Measurements from ENCODE around the gene ENPEP. TPM values are rescaled to one million over a fixed set of nuclear protein-coding genes. Genes with fewer than 3 reads are reported as not detected.
A peak's percentile ranks its signal among the peaks of the same experiment; 100 is the strongest.

Gene ENPEP
- polyA plus RNA-seq, 6 donors from 2014 or later, result 0.16 TPM; not detected in 5

GRCh38 chr4:110489901-110490508, 14.1 kb downstream of the ENPEP start:
- Mint-ChIP-seq H3K36me3 (no peaks in the 10 kb centered on the region), H3K27ac (no peak overlapping the region), H3K4me1 (peaks cover 0 to 5% (median 0%) of the 10 kb centered on the region in 3 donors), H3K4me3 (no peak overlapping the region), H3K9me3 (no peaks in the 10 kb centered on the region), H3K27me3 (peaks cover 14 to 28% (median 16%) of the 10 kb centered on the region in 3 donors)
- ATAC-seq (ENCODE audit: low read depth in 2 of 2) (no peak), DNase-seq (no peak)

DNA sequence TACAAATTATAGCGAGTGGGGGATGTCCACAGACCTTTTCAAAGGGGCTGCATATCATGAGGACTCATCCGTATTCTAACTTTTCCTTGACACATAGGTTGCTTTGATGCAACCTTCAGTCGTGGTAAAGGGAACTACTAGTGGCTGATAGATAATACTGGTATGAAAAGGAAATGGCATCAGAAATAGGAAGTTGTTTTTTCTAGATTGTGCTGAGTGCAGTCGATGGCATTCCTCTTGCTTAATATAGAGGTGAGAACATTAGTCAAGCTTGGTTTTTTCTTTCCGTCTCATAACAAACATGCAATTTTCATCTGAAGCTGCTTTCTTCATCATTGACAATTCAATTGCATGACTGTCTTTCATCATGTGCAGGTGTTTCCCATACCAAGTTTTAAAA, 16.6 kb downstream of the ENPEP start:
- H3K4me1 Mint-ChIP-seq, result no peaks in the 10 kb centered on the region
- H3K36me3 Mint-ChIP-seq, result no peaks in the 10 kb centered on the region
- ATAC-seq (ENCODE audit: low read depth in 2 of 2), result peak in 1 of 2 donors; percentile 56

GRCh38 chr4:110493520-110493919, 17.6 kb downstream of the ENPEP start:
- Mint-ChIP-seq H3K9me3 (no peaks in the 10 kb centered on the region), H3K4me3 (no peak overlapping the region), H3K27ac (no peak overlapping the region), H3K36me3 (no peaks in the 10 kb centered on the region), H3K4me1 (no peaks in the 10 kb centered on the region), H3K27me3 (peaks cover 0 to 11% (median 8%) of the 10 kb centered on the region in 3 donors)
- DNase-seq (no peak), ATAC-seq (ENCODE audit: low read depth in 2 of 2) (no peak)

More for the DNA sequence above, 16.6 kb downstream of the ENPEP start:
- DNase-seq, result no peak
- Mint-ChIP-seq H3K4me3 (no peak overlapping the region), H3K27me3 (peaks cover 0 to 8% (median 8%) of the 10 kb centered on the region in 3 donors), H3K27ac (no peak overlapping the region), H3K9me3 (no peaks in the 10 kb centered on the region)

DNA sequence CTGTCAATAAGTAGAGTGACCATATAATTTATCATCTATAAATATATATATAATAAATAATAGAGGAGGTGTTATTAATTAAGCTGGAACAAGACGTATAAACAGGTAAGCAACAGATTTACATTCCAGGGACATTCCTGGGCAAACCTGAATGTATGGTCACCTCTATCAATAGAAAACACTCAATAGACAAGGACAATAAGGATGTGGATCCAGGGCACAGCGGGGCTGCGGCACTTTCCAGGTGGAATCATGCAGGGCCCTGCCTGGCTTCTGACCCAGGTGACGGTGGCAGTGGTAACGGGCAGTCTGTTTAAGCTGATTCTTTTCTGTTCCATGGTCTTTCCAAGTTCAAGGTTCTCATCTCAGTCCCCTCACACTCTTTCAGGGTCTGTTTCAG, 22.5 kb downstream of the ENPEP start:
- no peak overlapping the region for H3K27ac Mint-ChIP-seq
- H3K4me3 Mint-ChIP-seq, result no peak overlapping the region
- peaks cover 0 to 4% (median 0%) of the 10 kb centered on the region in 7 donors for H3K9me3 Mint-ChIP-seq
- peaks cover 4 to 15% (median 7%) of the 10 kb centered on the region in 3 donors for H3K27me3 Mint-ChIP-seq
- no peak for DNase-seq
- H3K4me1 Mint-ChIP-seq, result no peaks in the 10 kb centered on the region
- no peaks in the 10 kb centered on the region for H3K36me3 Mint-ChIP-seq
- no peak for ATAC-seq (ENCODE audit: low read depth in 2 of 2)

GRCh38 chr4:110499126-110499525, 23.2 kb downstream of the ENPEP start:
- Mint-ChIP-seq H3K4me1 (no peaks in the 10 kb centered on the region), H3K4me3 (no peak overlapping the region), H3K36me3 (no peaks in the 10 kb centered on the region), H3K27ac (no peak overlapping the region), H3K27me3 (peaks cover under 1 to 15% (median 4%) of the 10 kb centered on the region in 3 donors), H3K9me3 (peaks cover 0 to 4% (median 0%) of the 10 kb centered on the region in 7 donors)
- no peak for DNase-seq
- ATAC-seq (ENCODE audit: low read depth in 2 of 2), result no peak

GRCh38 chr4:110501826-110502225, 25.9 kb downstream of the ENPEP start:
- Mint-ChIP-seq H3K4me3 (no peak overlapping the region), H3K27ac (no peak overlapping the region), H3K9me3 (peaks cover 0 to 4% (median 0%) of the 10 kb centered on the region in 7 donors), H3K4me1 (no peaks in the 10 kb centered on the region), H3K36me3 (no peaks in the 10 kb centered on the region), H3K27me3 (peaks cover 0 to 16% (median 4%) of the 10 kb centered on the region in 3 donors)
- no peak for ATAC-seq (ENCODE audit: low read depth in 2 of 2)
- DNase-seq, result no peak

DNA sequence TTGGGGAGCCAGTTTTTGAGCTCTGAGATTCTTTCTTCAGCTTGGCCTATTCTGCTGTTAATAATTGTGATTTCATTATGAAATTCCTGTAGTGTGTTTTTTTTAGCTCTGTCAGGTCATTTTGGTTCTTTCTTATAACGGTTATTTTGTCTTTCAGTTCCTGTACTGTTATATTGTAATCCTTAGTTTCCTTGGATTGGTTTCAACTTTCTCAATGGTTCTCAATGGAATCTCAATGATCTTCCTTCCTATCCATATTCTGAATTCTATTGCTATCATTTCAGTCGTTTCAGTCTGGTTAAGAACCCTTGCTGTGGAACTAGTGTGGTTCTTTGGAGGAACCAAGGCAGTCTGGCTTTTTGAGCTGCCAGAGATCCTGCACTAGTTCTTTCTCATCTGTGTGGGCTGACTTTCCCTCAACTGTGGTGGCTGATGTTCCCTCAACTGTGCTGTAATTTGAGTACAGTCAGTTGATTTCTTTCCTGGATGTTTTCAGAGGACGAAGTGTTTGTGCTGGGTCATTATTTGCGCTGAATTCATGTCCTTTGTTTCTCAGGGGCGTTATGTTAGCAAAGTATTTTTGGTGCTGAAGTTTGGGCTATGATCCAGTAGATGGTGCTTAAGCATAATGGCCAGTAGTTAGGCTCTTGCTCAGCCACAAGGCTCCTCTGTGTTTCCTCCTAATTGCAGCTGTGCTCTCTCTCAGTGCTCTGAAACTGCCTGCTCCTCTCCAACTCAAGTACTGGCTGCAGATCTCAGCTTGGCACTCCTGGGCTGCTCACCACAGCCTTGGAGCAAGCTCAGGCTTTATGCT, 27.5 kb downstream of the ENPEP start:
- Mint-ChIP-seq H3K4me3 (no peak overlapping the region), H3K36me3 (no peaks in the 10 kb centered on the region), H3K9me3 (peaks cover 0 to 4% (median 0%) of the 10 kb centered on the region in 7 donors), H3K27me3 (peaks cover 0 to 12% (median 4%) of the 10 kb centered on the region in 3 donors), H3K27ac (no peak overlapping the region), H3K4me1 (no peaks in the 10 kb centered on the region)
- ATAC-seq (ENCODE audit: low read depth in 2 of 2) (no peak), DNase-seq (no peak)

DNA sequence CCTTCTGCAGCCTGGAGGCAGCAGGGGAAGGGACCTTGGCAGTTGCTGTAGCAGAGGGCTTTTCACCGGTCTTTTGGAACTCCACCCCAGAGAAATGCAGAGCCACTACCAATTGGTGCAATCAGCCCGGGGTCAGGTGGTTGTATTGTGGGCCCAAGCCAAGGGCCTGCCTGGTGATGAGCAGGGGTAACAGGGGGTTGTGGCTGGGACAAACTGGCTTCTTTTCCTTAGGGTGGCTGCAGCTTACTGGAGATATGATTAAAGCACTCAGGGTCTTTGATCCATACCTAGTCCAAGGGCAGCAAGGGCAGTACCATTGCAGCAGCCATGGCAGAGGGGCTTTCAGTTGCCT, 28.1 kb downstream of the ENPEP start:
- Mint-ChIP-seq H3K4me3 (no peak overlapping the region), H3K27me3 (peaks cover 0 to 12% (median 4%) of the 10 kb centered on the region in 3 donors), H3K4me1 (no peaks in the 10 kb centered on the region), H3K9me3 (peaks cover 0 to 4% (median 0%) of the 10 kb centered on the region in 7 donors), H3K27ac (no peak overlapping the region), H3K36me3 (no peaks in the 10 kb centered on the region)
- DNase-seq, result no peak
- no peak for ATAC-seq (ENCODE audit: low read depth in 2 of 2)

GRCh38 chr4:110505440-110505839, 29.5 kb downstream of the ENPEP start:
- no peaks in the 10 kb centered on the region for H3K36me3 Mint-ChIP-seq
- ATAC-seq (ENCODE audit: low read depth in 2 of 2), result no peak
- H3K4me3 Mint-ChIP-seq, result no peak overlapping the region
- no peak overlapping the region for H3K27ac Mint-ChIP-seq
- no peak for DNase-seq
- H3K4me1 Mint-ChIP-seq, result no peaks in the 10 kb centered on the region
- peaks cover 0 to 4% (median 0%) of the 10 kb centered on the region in 7 donors for H3K9me3 Mint-ChIP-seq
- H3K27me3 Mint-ChIP-seq, result peaks cover 0 to 9% (median 0%) of the 10 kb centered on the region in 3 donors

DNA sequence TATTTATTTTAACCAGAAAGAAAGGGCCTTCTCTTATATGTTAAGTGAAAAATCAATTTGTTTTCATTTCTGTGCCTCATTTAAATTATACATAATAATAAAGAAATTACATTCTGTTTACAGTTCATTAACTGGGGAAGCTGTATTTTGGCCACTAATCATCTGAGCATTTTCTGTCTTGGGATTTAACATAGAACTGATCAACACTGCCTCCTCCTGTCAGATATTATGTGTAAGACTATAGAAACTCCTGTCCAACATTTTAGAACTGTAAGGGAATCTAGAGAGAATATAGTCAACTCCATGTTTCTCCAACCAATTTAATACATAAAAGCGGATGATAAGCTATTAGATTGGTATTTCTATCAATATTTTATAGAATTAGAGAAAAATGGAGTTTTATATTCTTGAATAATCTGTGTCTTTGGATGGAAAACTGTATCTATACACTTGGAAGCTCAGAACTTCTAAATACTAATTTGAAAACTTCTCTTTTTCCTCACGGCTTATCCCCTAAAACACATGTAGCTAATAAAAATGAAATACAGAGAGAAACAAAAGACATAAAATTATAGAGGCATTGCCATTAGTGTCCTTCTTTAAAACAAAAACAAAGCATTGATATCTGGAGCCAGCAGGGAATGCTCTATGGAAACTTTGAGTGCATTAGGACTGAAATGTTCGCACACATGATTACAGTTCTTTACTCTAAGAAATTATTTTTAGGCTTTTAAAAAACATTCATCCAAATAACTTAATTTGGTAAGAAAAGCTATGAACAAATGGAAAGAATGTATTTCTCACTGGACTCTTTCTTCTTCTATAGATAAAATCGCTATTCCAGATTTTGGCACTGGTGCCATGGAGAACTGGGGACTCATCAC, 33.1 kb downstream of the ENPEP start:
- Mint-ChIP-seq H3K4me3 (no peak overlapping the region), H3K36me3 (no peaks in the 10 kb centered on the region), H3K27ac (no peak overlapping the region), H3K9me3 (no peaks in the 10 kb centered on the region), H3K4me1 (no peaks in the 10 kb centered on the region), H3K27me3 (peaks cover 0 to 9% (median 0%) of the 10 kb centered on the region in 3 donors)
- DNase-seq, result no peak
- ATAC-seq (ENCODE audit: low read depth in 2 of 2), result no peak

DNA sequence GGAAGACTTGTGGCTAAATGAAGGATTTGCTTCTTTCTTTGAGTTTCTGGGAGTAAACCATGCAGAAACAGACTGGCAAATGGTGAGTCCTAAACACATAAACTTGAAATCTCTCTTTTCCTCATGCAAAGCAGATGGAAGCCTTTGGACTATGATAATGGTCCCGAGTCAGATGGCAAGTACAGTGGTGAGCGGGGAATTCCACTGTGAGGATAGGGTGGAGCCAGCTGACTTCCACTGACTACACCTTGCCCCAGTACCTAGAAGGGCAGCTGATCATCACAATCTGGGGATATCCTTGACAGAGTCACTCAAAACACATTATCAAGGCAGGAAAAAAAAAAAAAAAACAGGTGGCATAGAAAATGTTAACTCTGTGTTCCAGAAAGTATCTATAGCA, 34.3 kb downstream of the ENPEP start:
- DNase-seq (no peak), ATAC-seq (ENCODE audit: low read depth in 2 of 2) (no peak)
- Mint-ChIP-seq H3K4me1 (peaks cover 0 to 3% (median under 1%) of the 10 kb centered on the region in 3 donors), H3K27me3 (peaks cover 0 to 8% (median 0%) of the 10 kb centered on the region in 3 donors), H3K36me3 (no peaks in the 10 kb centered on the region), H3K27ac (no peak overlapping the region), H3K4me3 (no peak overlapping the region), H3K9me3 (no peaks in the 10 kb centered on the region)

- ATAC-seq (ENCODE audit: low read depth in 2 of 2), result peak in 1 of 2 donors; percentile 58
- peaks cover 4 to 10% (median 8%) of the 10 kb centered on the region in 3 donors for H3K4me1 Mint-ChIP-seq
- no peak overlapping the region for H3K4me3 Mint-ChIP-seq
- H3K36me3 Mint-ChIP-seq, result no peaks in the 10 kb centered on the region
- peak; percentile 32 for DNase-seq
- H3K27ac Mint-ChIP-seq, result no peak overlapping the region
- H3K27me3 Mint-ChIP-seq, result peaks cover 0 to under 1% (median 0%) of the 10 kb centered on the region in 3 donors
- no peaks in the 10 kb centered on the region for H3K9me3 Mint-ChIP-seq
Observed at GRCh38 chr4:110510955-110511544, 35.1 kb downstream of the ENPEP start.

DNA sequence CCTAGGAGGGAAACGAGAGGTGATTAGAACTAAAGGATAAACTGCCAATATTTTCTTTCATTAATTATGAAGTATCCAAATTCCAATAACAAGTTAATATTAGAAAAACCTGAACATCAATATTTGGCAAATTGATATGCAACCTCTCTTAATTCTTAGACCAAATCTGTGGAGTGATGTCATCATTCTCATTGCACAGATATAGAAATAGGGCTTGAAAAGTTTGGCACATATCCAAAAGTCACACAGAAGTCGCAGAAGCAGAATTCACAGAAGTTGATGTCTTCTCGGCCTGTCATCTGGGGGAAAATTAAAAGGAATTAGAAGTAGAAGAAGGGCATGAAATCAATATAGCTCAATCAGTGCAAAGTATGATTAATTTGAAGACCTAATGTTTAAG, 36.9 kb downstream of the ENPEP start:
- H3K36me3 Mint-ChIP-seq, result no peaks in the 10 kb centered on the region
- no peak overlapping the region for H3K27ac Mint-ChIP-seq
- no peak for DNase-seq

More for the DNA sequence above, 36.9 kb downstream of the ENPEP start:
- Mint-ChIP-seq H3K27me3 (no peaks in the 10 kb centered on the region), H3K4me1 (peaks cover 9 to 16% (median 13%) of the 10 kb centered on the region in 3 donors), H3K9me3 (no peaks in the 10 kb centered on the region), H3K4me3 (no peak overlapping the region)
- no peak for ATAC-seq (ENCODE audit: low read depth in 2 of 2)

Data from naive B cell (primary cell).